K562 (cell line): ENCODE data around the gene SH3GL3. TPM values are rescaled to one million over a fixed set of nuclear protein-coding genes. Genes with fewer than 3 reads are reported as not detected.

Experiments used
- ATAC-seq: fragments of 200-7000 bp; cut with Tn5 transposase; 3 replicates; pipeline ENCODE4 v1.9.1; 2020; ENCODE audit warnings: moderate library complexity
- BruUV-seq: library from RNA; stranded (reverse); fragments of 400-500 nt; replicated peaks from 2 replicates; lab custom pipeline; 2021; lab: Mats Ljungman, UMichigan
- CTCF ChIA-PET: fragments of 300-600 bp; formaldehyde crosslinking; extraction: SDS; loops from one replicate; lab custom pipeline; 2021; ENCODE audit warnings: low intra/inter-chr PET ratio; lab: Yijun Ruan, JAX
- POLR2A ChIA-PET: fragments of 300-600, 350-650 bp; sonication (Branson Sonifier 250); formaldehyde crosslinking; extraction: SDS; loops from one replicate; lab custom pipeline; 2021; ENCODE audit warnings: antibody characterized with exemption, inconsistent platforms; lab: Yijun Ruan, JAX
- DNase-seq, 4 experiments: peaks; one replicate each; pipeline versions ENCODE4 v3.0.0 to v3.0.0-alpha.2; 2011 to 2018; ENCODE audit warnings: low spot score in 3 of 4, mixed read lengths in 3 of 4; ENCODE audit errors: extremely low read depth in 1 of 4
- FAIRE-seq: peaks from 2 replicates; lab custom pipeline; 2011; peaks lifted over from hg19 to GRCh38; lab: Jason Lieb, UNC
- H2AFZ ChIP-seq: 2 replicates; pipeline ENCODE4 v1.6.0; 2011; ENCODE audit warnings: low read depth, low read length, control low read depth, inconsistent platforms
- H3K27ac ChIP-seq: fragments of 200-600 bp; 3 replicates; pipeline ENCODE4 v1.8.0; 2011; ENCODE audit warnings: low read depth, mild to moderate bottlenecking, control low read depth, inconsistent platforms, low read length, moderate library complexity, mixed read lengths; ENCODE audit errors: extremely low read depth
- H3K27me3 ChIP-seq, 2 experiments: fragments of 300-600 bp in 1 of 2; 2 replicates in 1 of 2; 3 replicates in 1 of 2; pipeline versions ENCODE4 v1.6.0 to v1.8.0; 2011; ENCODE audit warnings: inconsistent platforms in 2 of 2, low read length in 2 of 2, mild to moderate bottlenecking in 1 of 2, mixed read lengths in 1 of 2, moderate library complexity in 1 of 2; ENCODE audit not compliant: control insufficient read depth in 2 of 2, insufficient read depth in 2 of 2
- H3K36me3 ChIP-seq: fragments of 300-600 bp; 3 replicates; pipeline ENCODE4 v1.8.0; 2011; ENCODE audit warnings: mild to moderate bottlenecking, low read length, inconsistent platforms; ENCODE audit not compliant: control insufficient read depth, insufficient read depth
- H3K4me1 ChIP-seq, 2 experiments: fragments of 200-600 bp in 1 of 2; replicated peaks in 1 of 2; 2 replicates in 1 of 2; 3 replicates in 1 of 2; pipeline versions ENCODE4 v1.5.1 to v1.8.0; 2011; ENCODE audit warnings: inconsistent platforms in 2 of 2, low read length in 2 of 2, mild to moderate bottlenecking in 1 of 2, mixed read lengths in 1 of 2, moderate library complexity in 1 of 2; ENCODE audit not compliant: control insufficient read depth in 2 of 2, insufficient read depth in 2 of 2
- H3K4me2 ChIP-seq: 2 replicates; pipeline ENCODE4 v1.6.1; 2011; ENCODE audit warnings: low read length, control low read depth, inconsistent platforms, mixed read lengths; ENCODE audit not compliant: insufficient read depth
- H3K4me3 ChIP-seq: fragments of 200-600 bp; sonication (generic), shearing (Covaris generic); 2 replicates; pipeline ENCODE4 v1.5.1; 2016; ENCODE audit warnings: control low read depth, inconsistent platforms
- H3K79me2 ChIP-seq: fragments of 200-600 bp; 3 replicates; pipeline ENCODE4 v1.8.0; 2011; ENCODE audit warnings: low read length, inconsistent platforms; ENCODE audit not compliant: control insufficient read depth, insufficient read depth
- H3K9ac ChIP-seq, 2 experiments: 2 replicates each; pipeline versions ENCODE4 v1.6.0 to v1.6.1; 2011; ENCODE audit warnings: low read depth in 2 of 2, low read length in 2 of 2, control low read depth in 1 of 2, inconsistent platforms in 1 of 2, mild to moderate bottlenecking in 1 of 2, mixed read lengths in 1 of 2; ENCODE audit not compliant: insufficient read depth in 1 of 2
- H3K9me1 ChIP-seq: one replicate; pipeline ENCODE4 v1.6.0; 2011; ENCODE audit warnings: inconsistent platforms, mild to moderate bottlenecking, low read length, moderate library complexity; ENCODE audit not compliant: control insufficient read depth, insufficient read depth
- H3K9me3 ChIP-seq: replicated peaks from 2 replicates; pipeline ENCODE4 v1.5.1; 2011; ENCODE audit warnings: low read depth, low read length, inconsistent platforms; ENCODE audit not compliant: control insufficient read depth, insufficient read depth
- H4K20me1 ChIP-seq: replicated peaks from 2 replicates; pipeline ENCODE4 v1.6.1; 2011; ENCODE audit warnings: low read length, inconsistent platforms, mixed read lengths; ENCODE audit not compliant: control insufficient read depth, insufficient read depth
- BCOR ChIP-seq: fragments of 450-650 bp; IDR thresholded peaks from 2 replicates; pipeline ENCODE4 v1.6.1; 2016
- FOSL1 ChIP-seq: fragments of 200-800 bp; sonication (Bioruptor generic); conservative IDR thresholded peaks from 2 replicates; pipeline ENCODE4 v1.6.1; 2016; ENCODE audit warnings: missing genetic modification characterization, missing compliant biosample characterization
- KDM1A ChIP-seq, 2 experiments: fragments of 450-650 bp; IDR thresholded peaks; 2 replicates each; pipeline ENCODE4 v1.6.1; 2016; ENCODE audit warnings: mild to moderate bottlenecking in 2 of 2
- RBM25 ChIP-seq: fragments of 200-400 bp; formaldehyde crosslinking; IDR thresholded peaks from 2 replicates; pipeline ENCODE4 v1.6.1; 2018; ENCODE audit warnings: low read length, low read depth, moderate library complexity; ENCODE audit not compliant: severe bottlenecking
- SIN3B ChIP-seq: fragments of 450-650 bp; IDR thresholded peaks from 2 replicates; pipeline ENCODE4 v1.6.1; 2017; ENCODE audit warnings: low read depth, mild to moderate bottlenecking, moderate library complexity
- SMARCA5 ChIP-seq: fragments of 450-650 bp; IDR thresholded peaks from 2 replicates; pipeline ENCODE4 v1.6.1; 2016
- ZBTB8A ChIP-seq: fragments of 450-650 bp; IDR thresholded peaks from 2 replicates; pipeline ENCODE4 v1.6.1; 2018; ENCODE audit warnings: mild to moderate bottlenecking, moderate library complexity; ENCODE audit not compliant: partially characterized antibody
- ZNF146 ChIP-seq: IDR thresholded peaks from one replicate; pipeline ENCODE4 v1.6.1; 2018; ENCODE audit warnings: missing compliant biosample characterization; ENCODE audit not compliant: unreplicated experiment
- WGBS: fragments of 100-300 bp; shearing (Covaris generic); methylation state at CpG from one replicate; pipeline ENCODE4 v1.1.6; 2016; ENCODE audit warnings: low coverage, mixed read lengths; ENCODE audit not compliant: insufficient coverage; ENCODE audit errors: missing lambda C conversion rate; 5-methylcytosine and 5-hydroxymethylcytosine counted together
- in situ Hi-C: fragments of 300-500 bp; cut with MboI; formaldehyde crosslinking; loops from 4 replicates; pipeline ENCODE4 v1.15.0; 2018; ENCODE audit warnings: inconsistent platforms, mixed read lengths
- intact Hi-C: fragments of 100-400 bp; cut with micrococcal nuclease; formaldehyde crosslinking; loops from 2 replicates; pipeline ENCODE4 v1.14.2; 2022
- polyA plus RNA-seq, 8 experiments: library from polyadenylated mRNA; depleted of rRNA in 4 of 8; stranded (reverse) in 5 of 8; unstranded in 3 of 8; fragments of >200 nt; fragmentation: Nextera tagmentation in 2 of 8; fragmentation: Illumina TruSeq in 1 of 8; extraction: Ambion mirVana in 2 of 8; extraction: Trizol in 1 of 8; gene quantifications; 2 replicates each; pipeline versions ENCODE4 v1.2.1 to v1.2.3, GENCODE V29; 2011 to 2014; ENCODE audit warnings: inconsistent platforms in 1 of 8, missing spikeins in 1 of 8
- total RNA-seq, 7 experiments: library from RNA; depleted of rRNA in 6 of 7; stranded (reverse); fragments of >200 nt in 6 of 7; fragmentation: Illumina TruSeq in 2 of 7; extraction: Trizol in 2 of 7; gene quantifications; 2 replicates each; pipeline versions ENCODE4 v1.2.1 to v1.2.3, GENCODE V29; 2011 to 2021; ENCODE audit warnings: low replicate concordance in 1 of 7

SH3GL3 gene
- total and polyA plus RNA-seq, 9 of the 15 experiments (the other 6 are each of a cell fraction or from before 2014, with no cell fraction given) = 3.9 to 16.0 (median 9.7) TPM

- Histone ChIP-seq H3K4me1 (no peaks in the 10 kb centered on the region), H4K20me1 (no peaks in the 10 kb centered on the region), H3K9me3 (no peaks in the 10 kb centered on the region; the same call in 1 of the 2 replicates), H3K27me3 (no peaks in the 10 kb centered on the region), H3K27ac (no peak overlapping the region), H2AFZ (no peak overlapping the region), H3K4me2 (no peak overlapping the region), H3K4me3 (no peak overlapping the region), H3K79me2 (peaks cover 16% of the 10 kb centered on the region; the same call in 1 of the 3 replicates), H3K36me3 (no peaks in the 10 kb centered on the region), H3K9me1 (no peaks in the 10 kb centered on the region), H3K9ac (no peak overlapping the region)
- WGBS = 54% methylated on average over 2 of the region's 2 CpGs
- intact Hi-C loops = no loop called here
- in situ Hi-C loops = no loop called here
- TF ChIP-seq ZBTB8A (no peak), FOSL1 (tag) (no peak)
- no peak for FAIRE-seq
- ChIA-PET CTCF (no interaction called here), POLR2A (no interaction called here)
- ATAC-seq = no peak
- no peak for DNase-seq
- BruUV-seq = no TSS peak
Observed at GRCh38 chr15:83484636-83485035, 37.5 kb downstream of the SH3GL3 start.

- no peak overlapping the region for H3K4me3 ChIP-seq
- BruUV-seq = no TSS peak
- no peaks in the 10 kb centered on the region for H3K9me1 ChIP-seq
- TF ChIP-seq SIN3B (no peak), BCOR (0 out of 2 replicates have a peak, but pooled peaks have one; percentile 45), RBM25 (peak; percentile 96), SMARCA5 (0 out of 2 replicates have a peak, but pooled peaks have one; percentile 28), ZNF146 (CRISPR knock-in tag) (peak; percentile 95), KDM1A (IDR thresholded peaks at IDR 0.05) (peak in 1 of 2 experiments; percentile 47; a peak in 1 of 4 replicates)
- TF ChIP-seq, all 486 proteins: peak for 5
- ChIA-PET POLR2A (no interaction called here), CTCF (interaction anchor here (0.6 kb wide), 1 partner anchor 1156 kb away, joined by 6 read pairs; no protein-coding TSS in a partner anchor)
- in situ Hi-C loops = no loop called here
- Histone ChIP-seq H3K4me2 (no peak overlapping the region), H4K20me1 (no peaks in the 10 kb centered on the region), H3K79me2 (peaks cover 12% of the 10 kb centered on the region; the same call in 1 of the 3 replicates), H3K9me3 (no peaks in the 10 kb centered on the region; the same call in 1 of the 2 replicates), H3K9ac (no peak overlapping the region), H3K27me3 (no peaks in the 10 kb centered on the region), H3K36me3 (no peaks in the 10 kb centered on the region), H2AFZ (no peak overlapping the region), H3K4me1 (no peaks in the 10 kb centered on the region), H3K27ac (no peak overlapping the region)
- FAIRE-seq = no peak
- intact Hi-C loops = no loop called here
- no peak for ATAC-seq
- DNase-seq = no peak
Observed at GRCh38 chr15:83486363-83486762, 39.2 kb downstream of the SH3GL3 start.
